WTC11 (cell line): ENCODE measurements around the gene LMF1. TPM values are rescaled to one million over a fixed set of nuclear protein-coding genes. Genes with fewer than 3 reads are reported as not detected.

Experiments used
- ATAC-seq: fragments of 200-7000 bp; cut with Tn5 transposase; 2 replicates; pipeline ENCODE4 v1.10.0; 2021; ENCODE audit warnings: mild to moderate bottlenecking, moderate library complexity
- CTCF ChIA-PET: fragments of 300-600 bp; sonication (Branson Sonifier 250); formaldehyde crosslinking; loops from one replicate; lab custom pipeline; 2021; ENCODE audit warnings: antibody characterized with exemption; lab: Charles Lee
- POLR2A ChIA-PET: fragments of 350-600 bp; sonication (Branson Sonifier 250); formaldehyde crosslinking; loops from one replicate; lab custom pipeline; 2021; ENCODE audit warnings: antibody characterized with exemption; lab: Charles Lee
- DNase-seq: peaks from one replicate; pipeline ENCODE4 v3.0.0; 2021; ENCODE audit warnings: low spot score
- H3K27ac Mint-ChIP-seq: 2 replicates; pipeline ENCODE4 v1.8.0; 2021; ENCODE audit warnings: mixed read lengths
- H3K27me3 Mint-ChIP-seq: 2 replicates; pipeline ENCODE4 v1.8.0; 2021; ENCODE audit warnings: low read depth, mild to moderate bottlenecking, moderate library complexity, mixed read lengths
- H3K36me3 Mint-ChIP-seq: 2 replicates; pipeline ENCODE4 v1.8.0; 2021; ENCODE audit warnings: mixed read lengths
- H3K4me1 Mint-ChIP-seq: 2 replicates; pipeline ENCODE4 v1.8.0; 2022; ENCODE audit warnings: mixed read lengths
- H3K4me3 Mint-ChIP-seq: 2 replicates; pipeline ENCODE4 v1.8.0; 2021; ENCODE audit warnings: mild to moderate bottlenecking, moderate library complexity, mixed read lengths
- H3K9me3 Mint-ChIP-seq: 2 replicates; pipeline ENCODE4 v1.8.0; 2021; ENCODE audit warnings: mixed read lengths
- ATF1 ChIP-seq: sonication (generic); formaldehyde crosslinking; IDR thresholded peaks from 2 replicates; pipeline ENCODE4 v1.8.1; 2023; ENCODE audit warnings: mild to moderate bottlenecking, moderate library complexity, missing genetic modification reagents
- FOXP1 ChIP-seq: sonication (generic); formaldehyde crosslinking; IDR thresholded peaks from 2 replicates; pipeline ENCODE4 v1.8.0; 2022; ENCODE audit warnings: missing genetic modification reagents, mild to moderate bottlenecking, moderate library complexity, borderline replicate concordance
- HMGXB4 ChIP-seq: sonication (generic); formaldehyde crosslinking; IDR thresholded peaks from 2 replicates; pipeline ENCODE4 v1.8.1; 2023; ENCODE audit warnings: mild to moderate bottlenecking, moderate library complexity, missing genetic modification reagents
- MLX ChIP-seq: sonication (generic); formaldehyde crosslinking; IDR thresholded peaks from 2 replicates; pipeline ENCODE4 v1.8.1; 2023; ENCODE audit warnings: mild to moderate bottlenecking, missing genetic modification reagents, moderate library complexity
- MYBL2 ChIP-seq: sonication (generic); formaldehyde crosslinking; IDR thresholded peaks from 2 replicates; pipeline ENCODE4 v1.8.1; 2023; ENCODE audit warnings: mild to moderate bottlenecking, moderate library complexity, missing genetic modification reagents
- PREB ChIP-seq: sonication (generic); formaldehyde crosslinking; IDR thresholded peaks from 2 replicates; pipeline ENCODE4 v1.8.1; 2022; ENCODE audit warnings: mild to moderate bottlenecking, missing genetic modification reagents, moderate library complexity, borderline replicate concordance
- RELA ChIP-seq: sonication (generic); formaldehyde crosslinking; IDR thresholded peaks from 2 replicates; pipeline ENCODE4 v1.8.1; 2022; ENCODE audit warnings: missing genetic modification reagents, mild to moderate bottlenecking, borderline replicate concordance
- SOX15 ChIP-seq: fragments of 250-450 bp; sonication (Bioruptor Pico); IDR thresholded peaks from 2 replicates; pipeline ENCODE4 v1.9.0; 2021; ENCODE audit warnings: mild to moderate bottlenecking
- TP53 ChIP-seq: sonication (generic); formaldehyde crosslinking; IDR thresholded peaks from 2 replicates; pipeline ENCODE4 v1.8.1; 2023; ENCODE audit warnings: mild to moderate bottlenecking, missing genetic modification reagents
- ZBTB43 ChIP-seq: sonication (generic); formaldehyde crosslinking; IDR thresholded peaks from 2 replicates; pipeline ENCODE4 v1.8.1; 2023; ENCODE audit warnings: mild to moderate bottlenecking, missing genetic modification reagents
- ZMAT4 ChIP-seq: fragments of 250-450 bp; sonication (Bioruptor Pico); IDR thresholded peaks from 2 replicates; pipeline ENCODE4 v1.9.0; 2021; ENCODE audit warnings: mild to moderate bottlenecking
- ZNF138 ChIP-seq: sonication (generic); formaldehyde crosslinking; conservative IDR thresholded peaks from 2 replicates; pipeline ENCODE4 v1.8.1; 2022; ENCODE audit warnings: mild to moderate bottlenecking, moderate library complexity, missing genetic modification reagents
- ZNF416 ChIP-seq: fragments of 250-450 bp; sonication (Bioruptor Pico); IDR thresholded peaks from 2 replicates; pipeline ENCODE4 v1.9.0; 2021; ENCODE audit warnings: mild to moderate bottlenecking, inconsistent platforms
- ZNF532 ChIP-seq: fragments of 250-450 bp; sonication (Bioruptor Pico); IDR thresholded peaks from 2 replicates; pipeline ENCODE4 v1.9.0; 2021; ENCODE audit warnings: mild to moderate bottlenecking, borderline replicate concordance
- total RNA-seq: library from RNA; stranded (reverse); gene quantifications from 3 replicates; pipeline ENCODE4 v1.2.3, GENCODE V29; 2021

Gene LMF1
- total RNA-seq, 1 experiment from 2014 or later: 10.5 TPM

GRCh38 chr16:886084-886543 lies 84.7 kb downstream of the LMF1 start:
- H3K27ac Mint-ChIP-seq: peak overlapping the region; percentile 78; the same call in 1 of the 2 replicates
- H3K9me3 Mint-ChIP-seq: no peaks in the 10 kb centered on the region
- no peaks in the 10 kb centered on the region for H3K27me3 Mint-ChIP-seq
- peak overlapping the region; percentile 47 for H3K4me3 Mint-ChIP-seq
- TF ChIP-seq ZNF138 (CRISPR knock-in tag) (no peak), ZNF416 (0 out of 2 replicates have a peak, but pooled peaks have one; percentile 44), ZBTB43 (CRISPR knock-in tag) (no peak), FOXP1 (CRISPR knock-in tag) (no peak), ATF1 (no peak), HMGXB4 (CRISPR knock-in tag) (no peak), PREB (CRISPR knock-in tag) (no peak)
- CTCF ChIA-PET: interaction anchor here (1.0 kb wide), 1 partner anchor 171 kb away, joined by 4 read pairs; no protein-coding TSS in a partner anchor
- no peaks in the 10 kb centered on the region for H3K36me3 Mint-ChIP-seq
- no peaks in the 10 kb centered on the region for H3K4me1 Mint-ChIP-seq
- no peak for DNase-seq
- POLR2A ChIA-PET: no interaction called here
- ATAC-seq: peak; percentile 72

- ATAC-seq: no peak
- CTCF ChIA-PET: interaction anchor here (0.5 to 1.0 kb wide), 2 partner anchors 172 to 474 kb away, joined by 3 to 4 read pairs; no protein-coding TSS in a partner anchor
- H3K27me3 Mint-ChIP-seq: no peaks in the 10 kb centered on the region
Measured at GRCh38 chr16:885391-885790, 85.4 kb downstream of the LMF1 start.

More at GRCh38 chr16:885391-885790, 85.4 kb downstream of the LMF1 start:
- Mint-ChIP-seq H3K4me1 (no peaks in the 10 kb centered on the region), H3K36me3 (no peaks in the 10 kb centered on the region), H3K9me3 (no peaks in the 10 kb centered on the region), H3K27ac (no peak overlapping the region), H3K4me3 (no peak overlapping the region)
- DNase-seq: no peak
- no peak for TF ChIP-seq ZMAT4 (CRISPR knock-in tag)
- TF ChIP-seq RELA (CRISPR knock-in tag): no peak
- no peak for TF ChIP-seq SOX15
- no peak for TF ChIP-seq TP53
- no peak for TF ChIP-seq ZNF532
- no peak for TF ChIP-seq MLX (CRISPR knock-in tag)
- no peak for TF ChIP-seq MYBL2 (CRISPR knock-in tag)
- POLR2A ChIA-PET: no interaction called here
